WTC11 (cell line): Measurements from ENCODE around the gene DDX46. TPM values are rescaled to one million over a fixed set of nuclear protein-coding genes. Genes with fewer than 3 reads are reported as not detected.
A peak's percentile ranks its signal among the peaks of the same experiment; 100 is the strongest.

Experiments
- ATAC-seq: fragments of 200-7000 bp; cut with Tn5 transposase; 2 replicates; pipeline ENCODE4 v1.10.0; 2021; ENCODE audit warnings: mild to moderate bottlenecking, moderate library complexity
- CTCF ChIA-PET: fragments of 300-600 bp; sonication (Branson Sonifier 250); formaldehyde crosslinking; loops from one replicate; lab custom pipeline; 2021; ENCODE audit warnings: antibody characterized with exemption; lab: Charles Lee
- POLR2A ChIA-PET: fragments of 350-600 bp; sonication (Branson Sonifier 250); formaldehyde crosslinking; loops from one replicate; lab custom pipeline; 2021; ENCODE audit warnings: antibody characterized with exemption; lab: Charles Lee
- DNase-seq: peaks from one replicate; pipeline ENCODE4 v3.0.0; 2021; ENCODE audit warnings: low spot score
- H3K27ac Mint-ChIP-seq: 2 replicates; pipeline ENCODE4 v1.8.0; 2021; ENCODE audit warnings: mixed read lengths
- H3K27me3 Mint-ChIP-seq: 2 replicates; pipeline ENCODE4 v1.8.0; 2021; ENCODE audit warnings: low read depth, mild to moderate bottlenecking, moderate library complexity, mixed read lengths
- H3K36me3 Mint-ChIP-seq: 2 replicates; pipeline ENCODE4 v1.8.0; 2021; ENCODE audit warnings: mixed read lengths
- H3K4me1 Mint-ChIP-seq: 2 replicates; pipeline ENCODE4 v1.8.0; 2022; ENCODE audit warnings: mixed read lengths
- H3K4me3 Mint-ChIP-seq: 2 replicates; pipeline ENCODE4 v1.8.0; 2021; ENCODE audit warnings: mild to moderate bottlenecking, moderate library complexity, mixed read lengths
- H3K9me3 Mint-ChIP-seq: 2 replicates; pipeline ENCODE4 v1.8.0; 2021; ENCODE audit warnings: mixed read lengths
- ARID4B ChIP-seq: sonication (generic); formaldehyde crosslinking; IDR thresholded peaks from 2 replicates; pipeline ENCODE4 v1.8.0; 2023; ENCODE audit warnings: missing genetic modification reagents, mild to moderate bottlenecking, borderline replicate concordance
- ATF3 ChIP-seq: sonication (generic); formaldehyde crosslinking; conservative IDR thresholded peaks from 2 replicates; pipeline ENCODE4 v1.8.1; 2022; ENCODE audit warnings: mild to moderate bottlenecking, missing genetic modification reagents
- FOXJ3 ChIP-seq: sonication (generic); formaldehyde crosslinking; IDR thresholded peaks from 2 replicates; pipeline ENCODE4 v1.9.0; 2021; ENCODE audit warnings: missing genetic modification reagents, mild to moderate bottlenecking, borderline replicate concordance
- FOXK1 ChIP-seq: sonication (generic); formaldehyde crosslinking; IDR thresholded peaks from 2 replicates; pipeline ENCODE4 v1.8.0; 2022; ENCODE audit warnings: mild to moderate bottlenecking, moderate library complexity, missing genetic modification reagents
- GABPB1 ChIP-seq: sonication (generic); formaldehyde crosslinking; IDR thresholded peaks from 2 replicates; pipeline ENCODE4 v1.8.1; 2023; ENCODE audit warnings: mild to moderate bottlenecking, missing genetic modification reagents
- GRHL2 ChIP-seq: fragments of 250-450 bp; sonication (Bioruptor Pico); IDR thresholded peaks from 2 replicates; pipeline ENCODE4 v1.8.0; 2022; ENCODE audit warnings: mild to moderate bottlenecking, moderate library complexity; ENCODE audit not compliant: insufficient replicate concordance, severe bottlenecking
- JUN ChIP-seq: sonication (generic); formaldehyde crosslinking; IDR thresholded peaks from 2 replicates; pipeline ENCODE4 v1.8.0; 2023; ENCODE audit warnings: mild to moderate bottlenecking, missing genetic modification reagents
- KAT7 ChIP-seq: sonication (generic); formaldehyde crosslinking; IDR thresholded peaks from 2 replicates; pipeline ENCODE4 v1.8.1; 2023; ENCODE audit warnings: missing genetic modification reagents, mild to moderate bottlenecking, borderline replicate concordance
- MAX ChIP-seq: sonication (generic); formaldehyde crosslinking; IDR thresholded peaks from 2 replicates; pipeline ENCODE4 v1.8.0; 2022; ENCODE audit warnings: mild to moderate bottlenecking, missing genetic modification reagents
- NR2C2 ChIP-seq: sonication (generic); formaldehyde crosslinking; IDR thresholded peaks from 2 replicates; pipeline ENCODE4 v1.8.0; 2022; ENCODE audit warnings: mild to moderate bottlenecking, missing genetic modification reagents
- TEAD4 ChIP-seq: sonication (generic); formaldehyde crosslinking; IDR thresholded peaks from 2 replicates; pipeline ENCODE4 v1.8.0; 2022; ENCODE audit warnings: mild to moderate bottlenecking, missing genetic modification reagents
- ZNF219 ChIP-seq: sonication (generic); formaldehyde crosslinking; IDR thresholded peaks from 2 replicates; pipeline ENCODE4 v1.8.0; 2023; ENCODE audit warnings: missing genetic modification reagents, mild to moderate bottlenecking, borderline replicate concordance
- ZNF263 ChIP-seq: sonication (generic); formaldehyde crosslinking; IDR thresholded peaks from 2 replicates; pipeline ENCODE4 v1.8.1; 2022; ENCODE audit warnings: low read depth, mild to moderate bottlenecking, moderate library complexity, missing genetic modification reagents
- ZNF425 ChIP-seq: fragments of 250-450 bp; sonication (Bioruptor Pico); conservative IDR thresholded peaks from 2 replicates; pipeline ENCODE4 v1.9.0; 2021; ENCODE audit warnings: mild to moderate bottlenecking
- ZNF671 ChIP-seq: fragments of 250-450 bp; sonication (Bioruptor Pico); IDR thresholded peaks from 2 replicates; pipeline ENCODE4 v1.8.0; 2021; ENCODE audit warnings: mild to moderate bottlenecking
- total RNA-seq: library from RNA; stranded (reverse); gene quantifications from 3 replicates; pipeline ENCODE4 v1.2.3, GENCODE V29; 2021
- TF ChIP-seq, protein P1 (sequence below): sonication (generic); formaldehyde crosslinking; IDR thresholded peaks from 2 replicates; pipeline ENCODE4 v1.8.0; 2023; ENCODE audit warnings: mild to moderate bottlenecking, missing genetic modification reagents

DDX46 gene
- total RNA-seq, 1 experiment from 2014 or later = 123 TPM

- no peaks in the 10 kb centered on the region for H3K4me1 Mint-ChIP-seq
- no peak for TF ChIP-seq ARID4B
- DNase-seq (no peak), ATAC-seq (no peak)
- H3K4me3 Mint-ChIP-seq = no peak overlapping the region
- peaks cover 77% of the 10 kb centered on the region for H3K36me3 Mint-ChIP-seq
- no peaks in the 10 kb centered on the region for H3K9me3 Mint-ChIP-seq
- CTCF ChIA-PET = no interaction called here
- H3K27ac Mint-ChIP-seq = no peak overlapping the region
- POLR2A ChIA-PET = no interaction called here
- no peaks in the 10 kb centered on the region for H3K27me3 Mint-ChIP-seq
Observed at GRCh38 chr5:134818776-134819175, 60.2 kb downstream of the DDX46 start.

GRCh38 chr5:134819407-134819963 is 60.9 kb downstream of the DDX46 start:
- no peak for ATAC-seq
- H3K27me3 Mint-ChIP-seq = no peaks in the 10 kb centered on the region
- H3K27ac Mint-ChIP-seq = no peak overlapping the region
- peaks cover 70% of the 10 kb centered on the region for H3K36me3 Mint-ChIP-seq
- H3K9me3 Mint-ChIP-seq = no peaks in the 10 kb centered on the region
- H3K4me3 Mint-ChIP-seq = no peak overlapping the region
- ChIA-PET CTCF (no interaction called here), POLR2A (no interaction called here)
- DNase-seq = no peak
- H3K4me1 Mint-ChIP-seq = no peaks in the 10 kb centered on the region
- TF ChIP-seq ZNF219 (CRISPR knock-in tag) (no peak), GABPB1 (CRISPR knock-in tag) (peak; percentile 90)

DNA sequence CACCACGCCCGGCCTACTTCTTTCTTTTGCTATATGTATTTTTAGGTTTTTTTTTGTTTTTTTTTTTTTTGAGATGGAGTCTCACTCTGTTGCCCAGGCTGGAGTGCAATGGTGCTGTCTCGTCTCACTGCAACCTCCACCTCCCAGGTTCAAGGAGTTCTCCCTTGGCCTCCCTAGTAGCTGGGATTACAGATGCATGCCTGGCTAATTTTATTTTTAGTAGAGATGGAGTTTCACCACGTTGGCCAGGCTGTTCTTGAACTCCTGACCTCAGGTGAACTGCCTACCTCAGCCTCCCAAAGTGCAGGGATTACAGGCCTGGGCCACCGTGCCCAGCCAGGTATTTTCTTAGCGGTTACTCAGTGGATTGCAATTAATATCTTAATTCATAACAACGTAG is 63.3 kb downstream of the DDX46 start:
- Mint-ChIP-seq H3K4me3 (no peak overlapping the region), H3K27me3 (no peaks in the 10 kb centered on the region), H3K9me3 (no peaks in the 10 kb centered on the region), H3K27ac (no peak overlapping the region), H3K36me3 (peaks cover 61% of the 10 kb centered on the region), H3K4me1 (no peaks in the 10 kb centered on the region)
- POLR2A ChIA-PET = no interaction called here
- no peak for TF ChIP-seq KAT7 (CRISPR knock-in tag)
- TF ChIP-seq NR2C2 (CRISPR knock-in tag) = no peak
- TF ChIP-seq FOXK1 (CRISPR knock-in tag) = no peak
- no peak for TF ChIP-seq ZNF425 (CRISPR knock-in tag)
- no peak for TF ChIP-seq ZNF263 (CRISPR knock-in tag)
- TF ChIP-seq, protein P1, sequence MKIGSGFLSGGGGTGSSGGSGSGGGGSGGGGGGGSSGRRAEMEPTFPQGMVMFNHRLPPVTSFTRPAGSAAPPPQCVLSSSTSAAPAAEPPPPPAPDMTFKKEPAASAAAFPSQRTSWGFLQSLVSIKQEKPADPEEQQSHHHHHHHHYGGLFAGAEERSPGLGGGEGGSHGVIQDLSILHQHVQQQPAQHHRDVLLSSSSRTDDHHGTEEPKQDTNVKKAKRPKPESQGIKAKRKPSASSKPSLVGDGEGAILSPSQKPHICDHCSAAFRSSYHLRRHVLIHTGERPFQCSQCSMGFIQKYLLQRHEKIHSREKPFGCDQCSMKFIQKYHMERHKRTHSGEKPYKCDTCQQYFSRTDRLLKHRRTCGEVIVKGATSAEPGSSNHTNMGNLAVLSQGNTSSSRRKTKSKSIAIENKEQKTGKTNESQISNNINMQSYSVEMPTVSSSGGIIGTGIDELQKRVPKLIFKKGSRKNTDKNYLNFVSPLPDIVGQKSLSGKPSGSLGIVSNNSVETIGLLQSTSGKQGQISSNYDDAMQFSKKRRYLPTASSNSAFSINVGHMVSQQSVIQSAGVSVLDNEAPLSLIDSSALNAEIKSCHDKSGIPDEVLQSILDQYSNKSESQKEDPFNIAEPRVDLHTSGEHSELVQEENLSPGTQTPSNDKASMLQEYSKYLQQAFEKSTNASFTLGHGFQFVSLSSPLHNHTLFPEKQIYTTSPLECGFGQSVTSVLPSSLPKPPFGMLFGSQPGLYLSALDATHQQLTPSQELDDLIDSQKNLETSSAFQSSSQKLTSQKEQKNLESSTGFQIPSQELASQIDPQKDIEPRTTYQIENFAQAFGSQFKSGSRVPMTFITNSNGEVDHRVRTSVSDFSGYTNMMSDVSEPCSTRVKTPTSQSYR (CRISPR knock-in tag) = no peak
- CTCF ChIA-PET = no interaction called here
- ATAC-seq = no peak
- no peak for DNase-seq

DNA sequence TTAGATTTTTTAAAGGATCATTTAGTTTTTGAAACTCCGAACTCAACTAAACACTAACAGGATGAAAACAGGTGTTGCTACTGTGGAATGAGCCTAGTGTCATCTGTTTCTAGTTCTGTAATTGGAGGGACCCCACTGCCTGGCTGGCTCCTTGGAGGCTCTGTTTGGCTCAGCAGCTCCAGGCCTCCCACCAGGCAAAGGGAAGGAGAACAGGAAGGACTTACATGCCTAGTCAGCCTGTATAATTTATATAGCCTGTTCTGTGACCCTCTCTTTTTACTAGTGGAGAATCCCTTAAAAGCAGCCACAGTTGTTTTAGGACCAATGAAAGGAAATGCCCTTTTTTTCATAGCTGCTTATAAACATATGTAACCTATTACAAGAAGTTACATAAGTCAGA is 66.1 kb downstream of the DDX46 start:
- no peak for ATAC-seq
- no peak for TF ChIP-seq TEAD4 (CRISPR knock-in tag)
- TF ChIP-seq ATF3 (CRISPR knock-in tag) = no peak
- no peak for TF ChIP-seq MAX (CRISPR knock-in tag)
- no peak for TF ChIP-seq GRHL2 (CRISPR knock-in tag)
- TF ChIP-seq FOXJ3 = no peak
- TF ChIP-seq JUN = no peak
- TF ChIP-seq ZNF671 = no peak
- TF ChIP-seq, all 79 proteins: peak for 0
- DNase-seq = no peak
- ChIA-PET CTCF (interaction anchor here (1.4 kb wide), 1 partner anchor 80 kb away, joined by 3 read pairs; no protein-coding TSS in a partner anchor), POLR2A (no interaction called here)
- no peaks in the 10 kb centered on the region for H3K4me1 Mint-ChIP-seq
- H3K9me3 Mint-ChIP-seq = no peaks in the 10 kb centered on the region
- H3K27me3 Mint-ChIP-seq = no peaks in the 10 kb centered on the region
- no peak overlapping the region for H3K27ac Mint-ChIP-seq
- H3K36me3 Mint-ChIP-seq = peaks cover 56% of the 10 kb centered on the region
- H3K4me3 Mint-ChIP-seq = no peak overlapping the region
